GM12875 (cell line): Measurements from ENCODE around the gene CCS.
"Not testable (repeated sequence)": the region's sequence is repeated elsewhere in the genome, so short reads cannot be mapped to it uniquely, and the experiment has no call there.

Source experiments
- H3K4me3 ChIP-seq: one replicate; pipeline ENCODE4 v1.5.1; 2011; ENCODE audit warnings: low read depth, low read length, control low read depth
- TF ChIP-seq, protein P1 (sequence below): IDR thresholded peaks from 2 replicates; pipeline ENCODE4 v1.5.1; 2011; ENCODE audit warnings: low read depth, mild to moderate bottlenecking, control low read depth, inconsistent platforms, low read length, moderate library complexity, borderline replicate concordance; ENCODE audit not compliant: insufficient read depth

CCS gene

GRCh38 chr11:66586136-66586535 is 6.8 kb upstream of the CCS start:
- TF ChIP-seq, protein P1, sequence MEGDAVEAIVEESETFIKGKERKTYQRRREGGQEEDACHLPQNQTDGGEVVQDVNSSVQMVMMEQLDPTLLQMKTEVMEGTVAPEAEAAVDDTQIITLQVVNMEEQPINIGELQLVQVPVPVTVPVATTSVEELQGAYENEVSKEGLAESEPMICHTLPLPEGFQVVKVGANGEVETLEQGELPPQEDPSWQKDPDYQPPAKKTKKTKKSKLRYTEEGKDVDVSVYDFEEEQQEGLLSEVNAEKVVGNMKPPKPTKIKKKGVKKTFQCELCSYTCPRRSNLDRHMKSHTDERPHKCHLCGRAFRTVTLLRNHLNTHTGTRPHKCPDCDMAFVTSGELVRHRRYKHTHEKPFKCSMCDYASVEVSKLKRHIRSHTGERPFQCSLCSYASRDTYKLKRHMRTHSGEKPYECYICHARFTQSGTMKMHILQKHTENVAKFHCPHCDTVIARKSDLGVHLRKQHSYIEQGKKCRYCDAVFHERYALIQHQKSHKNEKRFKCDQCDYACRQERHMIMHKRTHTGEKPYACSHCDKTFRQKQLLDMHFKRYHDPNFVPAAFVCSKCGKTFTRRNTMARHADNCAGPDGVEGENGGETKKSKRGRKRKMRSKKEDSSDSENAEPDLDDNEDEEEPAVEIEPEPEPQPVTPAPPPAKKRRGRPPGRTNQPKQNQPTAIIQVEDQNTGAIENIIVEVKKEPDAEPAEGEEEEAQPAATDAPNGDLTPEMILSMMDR, result no peak
- no peak overlapping the region for H3K4me3 ChIP-seq

GRCh38 chr11:66589315-66589714 is 3.7 kb upstream of the CCS start:
- H3K4me3 ChIP-seq, result not testable (repeated sequence)

DNA sequence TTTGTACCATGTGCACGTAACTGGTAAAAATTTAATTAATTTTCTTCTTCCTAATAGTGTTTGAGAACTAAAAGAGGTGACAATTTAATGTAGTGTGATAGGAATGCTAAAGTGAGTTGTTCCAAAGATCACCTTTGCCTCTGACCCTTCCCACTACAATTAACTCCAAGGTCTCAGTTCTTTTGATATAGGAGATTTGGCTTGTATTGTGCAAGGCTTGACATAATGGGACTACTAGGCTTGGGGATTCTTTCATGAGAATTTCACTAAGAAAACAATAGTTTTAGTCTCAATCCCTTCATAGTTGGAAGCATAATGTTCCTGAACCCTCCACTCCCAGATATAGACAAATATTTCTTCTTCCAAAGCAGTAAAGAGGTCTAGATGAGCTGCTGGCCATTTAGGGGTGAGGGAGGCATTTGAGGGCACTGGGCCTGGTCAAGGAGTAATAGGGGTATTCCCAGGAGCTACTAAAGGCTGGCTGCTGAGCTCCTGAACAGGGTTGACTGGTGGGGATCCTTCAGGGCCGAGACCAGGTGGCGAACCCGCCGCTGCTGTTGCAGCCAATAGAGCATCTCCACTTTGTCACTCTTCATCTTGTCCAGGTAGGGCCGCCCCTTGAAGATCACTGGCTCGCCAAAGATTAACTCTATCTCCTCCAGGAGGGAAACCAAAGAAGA is 2.8 kb upstream of the CCS start:
- H3K4me3 ChIP-seq, result no peak overlapping the region
- TF ChIP-seq, protein P1, result no peak

DNA sequence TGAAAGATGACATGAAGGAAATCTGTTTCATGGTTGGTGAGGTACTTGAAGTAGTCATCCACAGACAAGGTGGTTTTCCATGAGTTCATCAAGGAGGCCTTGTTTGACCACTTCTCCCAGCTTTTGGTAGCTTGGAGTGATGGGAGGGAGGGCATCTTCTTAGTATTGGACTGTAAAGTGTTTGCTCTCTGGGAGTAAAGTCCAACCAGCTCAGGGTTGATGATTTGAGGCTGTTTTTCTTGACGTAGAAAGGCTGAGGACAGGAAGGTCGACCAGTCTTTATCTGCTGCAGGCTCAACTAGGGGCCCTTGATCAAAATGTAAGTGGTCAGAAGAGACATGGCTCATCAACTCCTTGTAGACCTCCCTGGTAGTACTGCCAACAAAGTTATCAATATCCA is 1.8 kb upstream of the CCS start:
- TF ChIP-seq, protein P1, result no peak
- H3K4me3 ChIP-seq, result no peak overlapping the region

DNA sequence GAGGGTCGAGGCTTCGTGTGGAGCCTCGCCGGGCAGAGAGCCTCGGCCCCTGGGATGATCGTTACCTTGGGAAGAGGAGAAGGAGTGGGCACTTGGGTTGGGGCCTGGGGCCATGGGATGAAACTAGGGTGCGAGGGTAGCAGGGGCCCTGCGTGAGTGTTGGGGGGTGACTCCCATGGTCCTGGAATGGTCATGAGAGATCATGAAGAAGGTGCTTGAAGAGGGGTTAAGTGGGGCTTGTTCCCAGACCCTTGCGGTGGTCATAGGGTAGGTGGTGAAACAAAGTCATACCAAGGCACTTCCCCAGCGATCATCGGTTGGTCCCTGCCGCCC is 284 bp downstream of the CCS start:
- peak overlapping the region; percentile 83 for H3K4me3 ChIP-seq
- TF ChIP-seq, protein P1, result no peak

- H3K4me3 ChIP-seq, result peak overlapping the region; percentile 83
- TF ChIP-seq, protein P1, result no peak
Measured at GRCh38 chr11:66593650-66594049, 665 bp downstream of the CCS start.

- TF ChIP-seq, protein P1, result no peak
- H3K4me3 ChIP-seq, result no peak overlapping the region
Measured at GRCh38 chr11:66595245-66595904, 2.4 kb downstream of the CCS start.

DNA sequence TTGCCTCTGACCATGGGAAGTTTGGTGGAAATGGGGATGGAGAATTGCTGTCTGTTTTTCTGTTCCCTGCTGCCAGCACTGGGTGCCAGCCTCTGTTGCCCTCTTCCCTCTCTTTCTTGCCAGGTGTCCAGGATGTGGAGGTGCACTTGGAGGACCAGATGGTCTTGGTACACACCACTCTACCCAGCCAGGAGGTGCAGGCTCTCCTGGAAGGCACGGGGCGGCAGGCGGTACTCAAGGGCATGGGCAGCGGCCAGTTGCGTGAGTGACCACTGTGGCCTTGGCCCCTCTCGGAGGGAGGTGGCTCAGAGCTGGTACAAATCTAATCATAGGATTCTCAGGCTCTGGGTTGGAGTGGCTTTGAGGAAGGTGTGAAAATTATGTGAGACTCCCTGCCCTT is 6.0 kb downstream of the CCS start:
- no peak overlapping the region for H3K4me3 ChIP-seq
- TF ChIP-seq, protein P1, result no peak
